GM10847 (cell line): ENCODE results near the gene LYZL1.
"Not testable (repeated sequence)": the region's sequence is repeated elsewhere in the genome, so short reads cannot be mapped to it uniquely, and the experiment has no call there.

ENCODE experiments used
- POLR2A ChIP-seq: IDR thresholded peaks from 2 replicates; pipeline ENCODE4 v1.6.1; 2011; ENCODE audit not compliant: insufficient read length; ENCODE audit errors: extremely low read depth

Gene LYZL1

DNA sequence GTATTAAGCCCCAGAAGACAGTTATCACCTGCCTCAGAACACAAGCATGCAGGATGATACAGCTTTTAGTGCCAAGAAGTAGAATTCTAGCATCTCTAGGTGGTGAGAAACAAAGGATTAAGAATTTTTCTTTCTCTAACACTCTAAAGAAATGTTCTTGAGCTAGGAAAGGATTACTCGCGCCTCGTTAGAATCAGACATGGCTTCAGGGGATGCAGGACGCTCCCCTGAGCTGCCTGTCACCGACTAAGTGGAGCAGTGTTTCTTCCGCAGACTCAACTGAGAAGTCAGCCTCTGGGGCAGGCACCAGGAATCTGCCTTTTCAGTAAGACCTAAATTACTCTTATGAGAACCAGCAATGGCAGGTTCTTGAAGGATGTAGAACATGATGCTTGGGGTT is at the start of gene LYZL1:
Gene LYZL1, plus strand, starts transcription at position 165 of the 400 bp plus-strand sequence. CDS start 2,798 bp downstream, outside the sequence.
- TF ChIP-seq POLR2A: not testable (repeated sequence)

DNA sequence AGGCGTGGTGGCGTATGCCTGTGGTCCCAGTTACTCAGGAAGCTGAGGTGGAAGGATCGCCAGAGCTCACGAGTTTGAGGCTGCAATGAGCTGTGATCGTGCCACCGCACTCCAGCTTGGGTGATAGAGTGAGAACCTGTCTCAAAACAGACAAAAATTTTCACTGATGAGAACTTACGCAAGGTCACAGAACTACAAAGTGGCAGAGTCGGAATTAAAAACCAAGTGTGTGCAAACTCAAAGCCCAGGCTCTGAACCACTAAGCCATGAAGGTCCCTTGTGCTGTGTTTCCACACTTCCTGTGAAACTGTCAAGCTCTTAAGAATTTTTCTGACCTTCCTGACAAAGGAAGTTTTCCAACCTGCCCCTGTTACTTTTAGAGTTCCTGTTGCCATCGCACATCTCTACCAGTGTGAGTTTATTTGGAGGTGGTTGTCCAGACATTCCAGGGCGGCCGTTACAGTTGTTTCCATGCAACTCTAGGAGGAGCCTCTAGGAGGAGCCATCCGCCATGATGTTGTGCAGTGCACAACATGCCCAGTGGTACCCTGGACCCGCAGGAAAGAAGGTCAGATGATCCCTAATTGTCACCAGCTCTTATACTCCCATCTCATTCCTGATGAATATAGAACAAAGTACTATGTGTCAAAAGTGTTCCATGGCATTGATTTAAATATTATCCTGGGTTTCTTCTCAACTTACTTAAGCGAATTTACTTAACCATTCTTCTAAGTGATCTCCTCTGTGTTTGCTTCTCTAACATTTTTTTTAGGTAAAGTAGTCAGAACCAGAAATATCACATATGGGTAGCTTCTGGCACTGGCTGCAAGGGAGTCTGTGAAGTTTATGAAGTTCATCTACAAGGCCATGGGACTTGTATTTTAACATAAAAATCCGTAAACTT is 49.0 kb upstream of the LYZL1 start:
- TF ChIP-seq POLR2A: no peak

DNA sequence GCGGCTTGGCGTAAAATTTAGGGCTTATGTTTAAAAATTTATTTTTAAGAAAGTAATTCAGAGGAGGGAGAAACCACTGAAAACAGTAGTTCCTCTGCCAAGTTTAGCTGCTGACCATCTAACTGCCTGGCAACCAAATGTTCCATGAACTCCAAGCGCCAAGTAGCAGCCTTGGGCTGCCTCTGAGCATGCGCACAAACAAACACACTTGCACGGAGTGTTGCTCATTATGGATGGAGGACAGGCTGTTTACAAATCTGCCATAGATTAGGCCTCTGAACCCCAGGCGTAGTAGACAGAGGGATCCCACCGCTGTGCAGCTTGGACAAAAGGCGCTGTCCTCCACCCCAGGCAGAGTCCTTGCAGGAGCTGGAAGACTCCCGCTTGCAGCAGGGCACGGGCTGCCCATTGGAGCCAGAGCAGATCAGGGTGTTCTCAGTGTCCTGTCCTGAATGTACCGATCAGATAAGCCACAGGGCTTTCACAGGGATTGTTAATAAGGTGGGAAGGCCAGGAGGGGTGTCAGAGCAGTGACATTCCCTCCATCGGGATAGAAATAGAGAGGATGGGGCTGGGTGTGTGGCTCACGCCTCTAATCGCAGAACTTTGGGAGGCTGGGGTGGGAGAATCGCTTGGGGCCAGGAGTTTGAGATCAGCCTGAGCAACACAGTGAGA is 47.7 kb upstream of the LYZL1 start:
- TF ChIP-seq POLR2A: no peak

DNA sequence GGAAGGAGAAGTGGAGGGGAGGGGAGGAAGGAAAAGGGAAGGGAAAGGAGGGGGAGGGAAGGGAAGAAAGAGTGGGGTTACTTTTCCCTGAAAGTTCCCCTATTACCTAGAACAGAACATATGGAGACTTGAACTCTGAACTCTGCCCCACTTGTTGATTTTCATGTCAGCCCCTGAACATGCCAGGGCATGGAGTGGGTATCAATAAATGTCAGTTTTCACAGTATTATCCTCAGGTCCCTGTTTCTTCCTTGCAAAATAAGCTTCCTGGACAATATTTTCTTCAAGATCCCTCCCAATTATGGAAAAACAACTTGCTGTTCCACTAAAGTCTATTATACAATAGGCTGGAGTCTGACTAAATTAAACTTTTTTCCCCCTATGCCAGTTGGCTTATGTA is 46.9 kb upstream of the LYZL1 start:
- TF ChIP-seq POLR2A: no peak

DNA sequence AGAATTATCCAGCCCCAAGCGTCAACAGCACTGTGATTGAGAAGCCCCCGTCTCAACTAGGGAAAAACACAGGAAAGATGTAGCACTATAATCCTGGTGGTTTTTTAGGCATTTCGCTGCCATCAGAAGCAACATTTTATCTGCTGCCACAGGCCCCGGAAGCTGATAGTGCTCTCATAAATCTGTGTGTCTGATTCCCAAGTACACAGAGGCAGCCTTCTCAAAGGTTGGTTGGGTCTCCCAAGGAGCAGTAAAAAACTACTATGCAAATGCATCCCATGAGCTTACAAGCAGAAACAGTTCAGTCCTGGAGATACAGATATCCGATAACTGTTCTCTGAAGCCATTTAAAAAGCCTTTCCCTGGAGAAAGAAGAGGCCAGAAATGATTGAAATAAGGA is 45.8 kb upstream of the LYZL1 start:
- TF ChIP-seq POLR2A: no peak

DNA sequence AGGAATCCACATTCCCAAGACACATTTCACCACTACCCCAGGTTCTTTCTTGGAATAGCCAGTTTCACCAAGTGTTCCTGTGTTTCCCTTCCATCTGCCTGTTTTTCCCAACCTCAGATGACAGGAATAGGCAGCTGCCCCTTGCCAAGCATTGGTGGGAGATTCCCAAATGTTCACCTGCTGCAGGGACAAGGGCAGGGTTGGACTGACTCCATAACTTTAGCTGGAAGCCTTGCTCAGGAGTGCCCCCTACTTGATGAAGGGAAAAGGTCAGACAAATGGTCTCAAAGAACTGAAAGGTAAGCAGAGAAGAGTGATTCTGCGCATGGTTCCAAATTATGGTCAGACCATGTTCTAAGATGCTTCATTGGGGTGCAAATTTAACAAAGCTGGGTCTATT is 45.1 kb upstream of the LYZL1 start:
- no peak for TF ChIP-seq POLR2A

DNA sequence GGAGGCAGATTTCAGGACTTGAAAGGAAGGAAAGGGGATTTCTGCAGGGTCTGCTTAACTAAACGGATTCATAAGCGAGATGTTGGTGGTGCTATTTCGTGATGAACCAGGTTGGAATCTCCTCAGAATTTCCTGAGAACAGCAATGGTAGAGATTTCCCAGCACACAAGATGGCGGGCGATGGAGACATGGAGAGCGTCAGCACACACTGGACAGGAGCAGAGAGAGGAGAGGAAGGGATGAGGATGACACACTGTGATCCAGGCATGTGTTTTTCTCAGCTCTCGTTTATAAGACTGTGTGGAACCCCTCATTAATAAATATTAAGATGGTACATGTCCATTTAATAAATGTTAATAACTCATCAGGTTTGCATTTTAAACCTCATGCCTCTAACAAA is 43.9 kb upstream of the LYZL1 start:
- no peak for TF ChIP-seq POLR2A

DNA sequence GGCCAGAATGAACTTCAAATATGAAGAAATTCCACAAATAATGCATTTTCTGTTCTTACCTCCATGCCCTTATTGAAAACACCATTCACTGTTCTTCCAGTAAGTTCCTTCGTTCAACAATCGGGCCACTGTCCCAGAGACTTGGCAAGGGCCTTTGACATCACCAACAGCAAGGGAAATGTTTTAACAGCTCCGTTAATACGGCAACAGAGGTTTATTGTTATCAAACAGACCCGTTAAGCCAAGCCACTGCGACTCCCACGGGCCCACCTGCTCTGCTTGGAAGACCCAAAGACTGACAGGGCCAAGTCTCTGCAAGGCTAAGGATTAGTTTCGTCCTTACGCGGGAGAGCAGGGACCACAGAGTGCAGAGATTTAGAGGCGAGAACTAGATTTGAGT is 43.4 kb upstream of the LYZL1 start:
- TF ChIP-seq POLR2A: no peak

DNA sequence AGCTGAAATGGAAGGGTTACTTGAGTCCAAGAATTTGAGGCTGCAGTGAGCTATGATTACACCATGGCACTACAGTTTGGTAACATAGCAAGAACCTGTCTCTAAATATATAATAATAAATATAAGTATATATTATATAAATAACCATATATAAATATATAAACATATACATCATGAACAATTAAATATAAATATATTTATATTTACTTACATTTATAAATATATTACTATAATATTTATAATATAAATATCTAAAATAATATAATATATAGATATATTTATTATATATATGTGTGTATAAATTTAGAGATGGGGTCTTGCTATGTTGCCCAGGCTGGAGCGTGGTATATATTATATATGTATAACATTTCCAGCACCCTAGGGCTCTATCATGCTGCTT is 42.4 kb upstream of the LYZL1 start:
- no peak for TF ChIP-seq POLR2A

DNA sequence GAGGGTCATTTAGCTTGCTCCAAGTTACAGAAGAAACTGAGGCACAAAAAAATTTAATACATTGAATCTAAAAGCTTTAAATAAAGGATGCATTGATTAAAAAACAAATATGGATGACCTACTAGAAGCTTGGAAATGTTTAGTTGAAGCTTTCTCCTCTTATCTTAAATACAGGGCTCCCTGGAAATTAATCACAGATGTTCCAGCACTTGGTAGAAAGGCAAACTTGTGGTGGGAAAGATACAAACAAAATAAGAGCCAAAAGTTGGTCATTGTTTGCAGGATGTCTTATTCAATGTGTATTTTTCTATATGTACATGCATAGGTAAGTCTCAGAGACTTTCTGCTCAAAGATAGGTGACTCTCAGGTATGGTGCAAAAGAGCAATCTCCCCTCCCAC is 40.7 kb upstream of the LYZL1 start:
- no peak for TF ChIP-seq POLR2A

DNA sequence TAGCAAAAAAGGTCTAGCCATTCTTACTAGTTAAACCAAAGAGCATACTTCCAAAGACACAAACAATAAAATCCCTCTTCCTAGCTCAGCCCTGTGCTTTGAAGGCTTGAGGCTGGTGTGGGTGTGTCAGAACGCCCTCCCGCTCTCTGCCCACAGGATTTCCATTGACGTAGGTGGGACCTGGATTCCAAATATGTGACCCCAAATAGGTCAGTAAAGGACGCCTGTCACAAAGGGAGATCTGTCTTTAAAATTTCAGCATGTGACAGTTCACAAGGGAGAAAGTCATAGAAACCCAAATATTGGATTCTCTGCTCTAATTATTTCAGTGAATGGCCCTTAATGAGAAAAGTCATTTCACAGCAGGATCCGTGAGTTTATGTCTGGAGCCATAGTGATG is 39.9 kb upstream of the LYZL1 start:
- TF ChIP-seq POLR2A: no peak

DNA sequence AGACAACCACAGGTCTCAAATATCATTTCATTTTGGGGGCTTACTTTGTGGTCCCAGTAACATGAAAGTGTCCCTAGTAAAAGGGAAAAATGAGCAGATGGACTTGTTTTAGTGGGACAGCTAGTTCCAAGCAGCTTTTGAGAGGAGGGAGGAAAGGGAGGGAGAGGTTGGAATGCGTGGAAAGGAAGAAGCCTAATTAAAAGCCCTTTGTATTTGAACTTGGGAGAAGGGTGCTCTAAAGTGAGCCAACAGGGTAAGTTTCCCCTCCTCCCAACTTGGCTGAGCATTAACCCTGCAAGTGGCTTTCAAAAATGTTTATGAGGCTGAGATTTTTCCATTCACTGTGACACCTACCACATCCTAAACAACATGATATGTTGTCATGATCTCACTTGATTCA is 38.8 kb upstream of the LYZL1 start:
- TF ChIP-seq POLR2A: no peak

DNA sequence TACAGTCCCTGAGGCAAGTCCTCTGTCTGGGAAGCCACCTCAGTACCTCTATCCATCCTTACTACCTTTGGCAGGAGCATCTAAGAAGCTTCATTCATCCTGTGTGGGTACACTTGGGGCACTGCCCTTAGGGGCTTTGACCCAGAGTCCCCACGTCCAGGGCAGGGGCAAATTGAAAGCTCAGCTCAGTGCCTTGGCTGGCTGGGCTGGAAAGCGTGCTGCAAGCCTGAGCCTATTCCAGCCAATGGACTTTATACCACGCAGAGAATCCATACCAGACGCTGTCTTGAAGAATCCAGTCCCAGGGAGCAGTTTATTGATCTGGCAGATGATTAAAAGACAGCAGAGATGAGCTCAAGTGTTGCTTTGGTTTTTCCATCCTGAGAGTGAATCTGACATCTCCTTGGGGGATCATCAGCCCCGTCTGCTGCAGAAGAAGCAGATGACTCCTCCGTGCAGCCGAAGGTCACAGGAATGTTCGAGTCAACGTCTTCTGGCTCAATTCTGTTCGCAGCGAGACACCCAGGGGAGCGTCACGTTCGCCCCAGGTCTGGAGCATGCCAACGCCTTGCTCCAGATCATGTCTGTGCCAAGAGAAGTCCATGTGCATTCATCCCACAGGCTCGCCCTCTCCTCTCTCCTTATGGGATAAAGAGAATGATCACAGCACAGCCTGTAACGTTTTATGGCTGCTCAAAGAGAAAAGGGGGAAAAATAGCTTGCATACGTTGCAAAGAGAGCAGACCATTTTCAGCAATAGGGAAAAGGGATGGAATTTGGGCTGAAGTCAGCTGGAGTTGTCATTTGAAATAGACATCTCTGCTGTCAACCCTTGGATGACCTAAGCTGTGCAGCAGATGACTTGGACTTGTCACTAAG is 35.8 kb upstream of the LYZL1 start:
- no peak for TF ChIP-seq POLR2A

DNA sequence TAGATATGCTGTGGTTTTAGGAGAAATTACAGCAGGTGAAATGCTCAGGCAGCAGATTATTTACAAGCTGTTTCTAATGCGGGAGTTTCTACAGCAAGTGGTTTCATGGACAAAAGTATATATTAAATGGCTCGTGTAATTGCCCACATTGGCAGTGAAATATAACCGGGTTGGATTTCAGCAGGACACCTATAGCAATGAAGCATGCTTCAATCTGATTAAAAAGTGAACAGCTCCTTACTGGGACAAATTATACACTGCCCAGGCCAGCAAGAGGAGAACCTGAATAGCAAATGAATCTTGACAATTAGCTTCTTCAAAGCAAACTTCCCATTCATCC is 35.2 kb upstream of the LYZL1 start:
- TF ChIP-seq POLR2A: no peak
